UCSD-AML1 (cell line): Measurements from ENCODE around the gene PPP1R14B.

Experiments used
- DNase-seq: peaks from one replicate; lab custom pipeline; 2025; ENCODE audit not compliant: unreplicated experiment; lab: John Stamatoyannopoulos, UW

The PPP1R14B gene

GRCh38 chr11:64211181-64211872 lies 35.4 kb downstream of the PPP1R14B start:
- no peak for DNase-seq

- no peak for DNase-seq
These were observed 36.3 kb downstream of the PPP1R14B start for GRCh38 chr11:64210301-64211020.

GRCh38 chr11:64209563-64209843 lies 37.2 kb downstream of the PPP1R14B start:
- DNase-seq: no peak

GRCh38 chr11:64208796-64209562 lies 37.8 kb downstream of the PPP1R14B start:
- DNase-seq: no peak

- DNase-seq: no peak
These were observed 38.5 kb downstream of the PPP1R14B start for GRCh38 chr11:64208086-64208795.

- DNase-seq: peak; percentile 85
These were observed 39.3 kb downstream of the PPP1R14B start for GRCh38 chr11:64207256-64208085.

GRCh38 chr11:64206457-64207255 lies 40.1 kb downstream of the PPP1R14B start, which contains the start of gene FERMT3:
FERMT3 (plus strand) TSS chr11:64206721; CDS start chr11:64207365, 644 bp downstream.
- DNase-seq: peak; percentile 94

- peak; percentile 80 for DNase-seq
These were observed 42.2 kb downstream of the PPP1R14B start for GRCh38 chr11:64204464-64204989.

GRCh38 chr11:64204080-64204440 lies 42.7 kb downstream of the PPP1R14B start:
- no peak for DNase-seq

- no peak for DNase-seq
These were observed 43.2 kb downstream of the PPP1R14B start for GRCh38 chr11:64203421-64204079.

GRCh38 chr11:64202992-64203391 lies 43.8 kb downstream of the PPP1R14B start:
- no peak for DNase-seq

- DNase-seq: no peak
These were observed 45.2 kb downstream of the PPP1R14B start for GRCh38 chr11:64201543-64201942.

- DNase-seq: no peak
These were observed 48.2 kb downstream of the PPP1R14B start for GRCh38 chr11:64198511-64198910.

GRCh38 chr11:64196626-64197025 lies 50.1 kb downstream of the PPP1R14B start:
- no peak for DNase-seq
